ENCODE data around the gene LRRC73.

The LRRC73 gene

DNA sequence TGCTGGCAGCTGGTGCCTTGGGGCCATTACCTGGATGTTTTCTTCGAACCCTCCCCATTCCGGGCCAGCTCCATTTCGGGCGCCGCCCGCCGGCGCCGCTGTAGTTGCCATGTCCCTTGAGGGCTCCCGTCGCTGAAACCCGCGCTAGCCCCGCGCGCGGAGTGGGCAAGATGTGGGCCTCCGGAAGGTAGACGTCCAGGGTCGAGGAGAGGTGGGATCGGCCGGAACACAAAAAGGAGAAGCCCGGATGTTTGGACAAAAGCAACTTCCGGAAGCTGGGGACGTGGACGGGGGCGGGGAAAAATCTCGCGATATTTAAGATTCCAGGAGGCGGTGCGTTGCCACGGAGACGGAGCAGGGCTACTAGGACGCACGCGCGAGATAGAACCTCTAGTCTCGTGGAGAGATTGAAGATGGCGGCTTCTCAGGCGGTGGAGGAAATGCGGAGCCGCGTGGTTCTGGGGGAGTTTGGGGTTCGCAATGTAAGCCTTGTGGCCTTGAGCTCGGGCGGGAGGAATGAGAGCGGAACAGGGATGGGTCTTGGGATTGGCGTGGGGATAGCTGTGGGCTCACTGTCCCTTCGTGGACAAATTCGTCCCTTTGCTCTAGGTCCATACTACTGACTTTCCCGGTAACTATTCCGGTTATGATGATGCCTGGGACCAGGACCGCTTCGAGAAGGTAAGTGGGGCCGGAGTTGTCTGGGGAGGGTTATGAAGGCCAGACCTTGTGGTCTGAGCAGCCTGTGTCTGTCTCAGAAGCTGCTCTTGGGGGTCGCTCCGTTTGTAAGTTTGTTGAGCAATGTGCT is 6.8 kb upstream of the LRRC73 start, which contains the start of the genes POLR1C and YIPF3:
TSS of gene POLR1C (plus strand) at position 393 of the 808 bp plus-strand sequence. CDS start at position 414, 21 bp downstream.
TSS of gene YIPF3 (minus strand) at position 230 of the 808 bp plus-strand sequence. CDS start at position 111, 119 bp downstream.
- TF ChIP-seq EZH2 (optimal IDR thresholded peaks at IDR 0.05; ENCODE audit: low read depth, low read length) (no peak), EZH2phosphoT487 (IDR thresholded peaks at IDR 0.05; ENCODE audit: low read length) (no peak)
- TF ChIP-seq, protein P1, sequence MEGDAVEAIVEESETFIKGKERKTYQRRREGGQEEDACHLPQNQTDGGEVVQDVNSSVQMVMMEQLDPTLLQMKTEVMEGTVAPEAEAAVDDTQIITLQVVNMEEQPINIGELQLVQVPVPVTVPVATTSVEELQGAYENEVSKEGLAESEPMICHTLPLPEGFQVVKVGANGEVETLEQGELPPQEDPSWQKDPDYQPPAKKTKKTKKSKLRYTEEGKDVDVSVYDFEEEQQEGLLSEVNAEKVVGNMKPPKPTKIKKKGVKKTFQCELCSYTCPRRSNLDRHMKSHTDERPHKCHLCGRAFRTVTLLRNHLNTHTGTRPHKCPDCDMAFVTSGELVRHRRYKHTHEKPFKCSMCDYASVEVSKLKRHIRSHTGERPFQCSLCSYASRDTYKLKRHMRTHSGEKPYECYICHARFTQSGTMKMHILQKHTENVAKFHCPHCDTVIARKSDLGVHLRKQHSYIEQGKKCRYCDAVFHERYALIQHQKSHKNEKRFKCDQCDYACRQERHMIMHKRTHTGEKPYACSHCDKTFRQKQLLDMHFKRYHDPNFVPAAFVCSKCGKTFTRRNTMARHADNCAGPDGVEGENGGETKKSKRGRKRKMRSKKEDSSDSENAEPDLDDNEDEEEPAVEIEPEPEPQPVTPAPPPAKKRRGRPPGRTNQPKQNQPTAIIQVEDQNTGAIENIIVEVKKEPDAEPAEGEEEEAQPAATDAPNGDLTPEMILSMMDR (IDR thresholded peaks at IDR 0.05; ENCODE audit: low read length) = no peak
- peak within 1 kb of the TSS; percentile 99 for H3K4me3 ChIP-seq (ENCODE audit: low read length)
- peak; percentile 98 for DNase-seq
- no peaks in the 10 kb centered on the region for H4K20me1 ChIP-seq (ENCODE audit: insufficient read depth, low read length)
- H3K27ac ChIP-seq (ENCODE audit: low read length) = peak within 1 kb of the TSS; percentile 33; the same call in 1 of the 2 replicates
- peaks cover 13% of the 10 kb centered on the region for H3K36me3 ChIP-seq (replicated peaks; ENCODE audit: insufficient read depth, low read length)
- H3K4me1 ChIP-seq (ENCODE audit: low read length) = peaks cover 12% of the 10 kb centered on the region; the same call in 1 of the 2 replicates
- 0 out of 2 replicates have a peak, but pooled peaks cover 2% of the 10 kb centered on the region for H3F3A ChIP-seq (ENCODE audit: insufficient read depth, low read length)
- no peaks in the 10 kb centered on the region for H3K9me2 ChIP-seq (replicated peaks; ENCODE audit: insufficient read depth, low read length)
- peaks cover 60% of the 10 kb centered on the region for H3K79me2 ChIP-seq (ENCODE audit: low read length)
- peak within 1 kb of the TSS; percentile 85 for H3K4me2 ChIP-seq (ENCODE audit: low read depth, low read length)
- H3K9me3 ChIP-seq (replicated peaks; ENCODE audit: insufficient read depth, low read length) = no peaks in the 10 kb centered on the region
- peak within 1 kb of the TSS; percentile 93 for H3K9ac ChIP-seq (ENCODE audit: low read length)
- H2AFZ ChIP-seq (ENCODE audit: low read length) = peak within 1 kb of the TSS; percentile 69
- H3K27me3 ChIP-seq (replicated peaks; ENCODE audit: insufficient read depth, low read length) = no peaks in the 10 kb centered on the region

GRCh38 chr6:43516367-43516696 is 6.2 kb upstream of the LRRC73 start:
- Histone ChIP-seq H2AFZ (ENCODE audit: low read length) (peak overlapping the region; percentile 69), H3K4me2 (ENCODE audit: low read depth, low read length) (peak overlapping the region; percentile 85), H3K36me3 (replicated peaks; ENCODE audit: insufficient read depth, low read length) (peaks cover 13% of the 10 kb centered on the region)

GRCh38 chr6:43515808-43516207 is 5.7 kb upstream of the LRRC73 start:
- peak overlapping the region; percentile 93 for H3K9ac ChIP-seq (ENCODE audit: low read length)
- no peak overlapping the region for H2AFZ ChIP-seq (ENCODE audit: low read length)
- H3K36me3 ChIP-seq (replicated peaks; ENCODE audit: insufficient read depth, low read length) = peaks cover 13% of the 10 kb centered on the region
- TF ChIP-seq, protein P1 (IDR thresholded peaks at IDR 0.05; ENCODE audit: low read length) = no peak
- TF ChIP-seq EZH2 (optimal IDR thresholded peaks at IDR 0.05; ENCODE audit: low read depth, low read length) (no peak), EZH2phosphoT487 (IDR thresholded peaks at IDR 0.05; ENCODE audit: low read length) (no peak)
- H4K20me1 ChIP-seq (ENCODE audit: insufficient read depth, low read length) = no peaks in the 10 kb centered on the region
- peak overlapping the region; percentile 85 for H3K4me2 ChIP-seq (ENCODE audit: low read depth, low read length)
- no peaks in the 10 kb centered on the region for H3K27me3 ChIP-seq (replicated peaks; ENCODE audit: insufficient read depth, low read length)
- H3K4me1 ChIP-seq (ENCODE audit: low read length) = peaks cover 12% of the 10 kb centered on the region; the same call in 1 of the 2 replicates
- H3K4me3 ChIP-seq (ENCODE audit: low read length) = peak overlapping the region; percentile 99
- no peak overlapping the region for H3K27ac ChIP-seq (ENCODE audit: low read length)
- H3K9me2 ChIP-seq (replicated peaks; ENCODE audit: insufficient read depth, low read length) = no peaks in the 10 kb centered on the region
- H3K9me3 ChIP-seq (replicated peaks; ENCODE audit: insufficient read depth, low read length) = no peaks in the 10 kb centered on the region
- H3K79me2 ChIP-seq (ENCODE audit: low read length) = peaks cover 60% of the 10 kb centered on the region
- DNase-seq = no peak
- H3F3A ChIP-seq (ENCODE audit: insufficient read depth, low read length) = peaks cover 6% of the 10 kb centered on the region

More at GRCh38 chr6:43516367-43516696, 6.2 kb upstream of the LRRC73 start:
- no peaks in the 10 kb centered on the region for H3K27me3 ChIP-seq (replicated peaks; ENCODE audit: insufficient read depth, low read length)
- H3K4me1 ChIP-seq (ENCODE audit: low read length) = peaks cover 12% of the 10 kb centered on the region; the same call in 1 of the 2 replicates
- H3K9me2 ChIP-seq (replicated peaks; ENCODE audit: insufficient read depth, low read length) = no peaks in the 10 kb centered on the region
- peak overlapping the region; percentile 99 for H3K4me3 ChIP-seq (ENCODE audit: low read length)
- peaks cover 60% of the 10 kb centered on the region for H3K79me2 ChIP-seq (ENCODE audit: low read length)
- no peaks in the 10 kb centered on the region for H4K20me1 ChIP-seq (ENCODE audit: insufficient read depth, low read length)
- peak overlapping the region; percentile 93 for H3K9ac ChIP-seq (ENCODE audit: low read length)
- H3K9me3 ChIP-seq (replicated peaks; ENCODE audit: insufficient read depth, low read length) = no peaks in the 10 kb centered on the region
- peak overlapping the region; percentile 33; the same call in 1 of the 2 replicates for H3K27ac ChIP-seq (ENCODE audit: low read length)
- TF ChIP-seq, protein P1 (IDR thresholded peaks at IDR 0.05; ENCODE audit: low read length) = no peak
- no peak for TF ChIP-seq EZH2 (optimal IDR thresholded peaks at IDR 0.05; ENCODE audit: low read depth, low read length)
- no peak for TF ChIP-seq EZH2phosphoT487 (IDR thresholded peaks at IDR 0.05; ENCODE audit: low read length)
- no peak for DNase-seq
- peaks cover 3% of the 10 kb centered on the region for H3F3A ChIP-seq (ENCODE audit: insufficient read depth, low read length)

Data from MM.1S (cell line).